ENCODE measurements around the gene AEBP2. TPM values are rescaled to one million over a fixed set of nuclear protein-coding genes. Genes with fewer than 3 reads are reported as not detected.
"Not testable (repeated sequence)": the region's sequence is repeated elsewhere in the genome, so short reads cannot be mapped to it uniquely, and the experiment has no call there.

Gene AEBP2
- total RNA-seq, 2 experiments from 2014 or later: 59.6 to 76.1 TPM

DNA sequence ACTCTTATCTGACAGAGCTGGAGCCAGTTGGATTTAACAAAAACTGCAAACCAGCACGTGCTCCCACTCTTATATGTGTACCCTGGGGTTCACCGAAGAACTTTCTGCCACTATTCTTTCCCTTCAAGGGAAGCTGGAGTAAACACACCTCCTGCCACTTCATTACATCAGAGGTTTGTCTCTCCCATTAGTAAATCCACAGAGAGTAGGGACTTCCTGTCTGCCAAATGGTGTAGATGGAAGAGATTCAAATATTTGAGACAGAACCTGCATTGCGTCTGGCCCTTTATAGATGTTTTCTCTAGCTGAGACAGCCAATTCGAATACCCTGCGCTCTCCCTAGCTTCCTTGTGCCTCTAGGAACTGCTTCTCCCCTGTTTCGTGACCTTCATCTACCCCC is 29.1 kb upstream of the AEBP2 start:
- CTCF ChIA-PET: interaction anchor here (2.3 kb wide), 1 partner anchor 12 kb away, joined by 6 read pairs; no protein-coding TSS in a partner anchor
- DNase-seq (no peak), ATAC-seq (no peak)
- Mint-ChIP-seq H3K36me3 (peaks cover 2% of the 10 kb centered on the region), H3K4me1 (peaks cover 4% of the 10 kb centered on the region), H3K27me3 (no peaks in the 10 kb centered on the region), H3K27ac (no peak overlapping the region), H3K4me3 (no peak overlapping the region), H3K9me3 (ENCODE audit: low read depth) (no peaks in the 10 kb centered on the region)

DNA sequence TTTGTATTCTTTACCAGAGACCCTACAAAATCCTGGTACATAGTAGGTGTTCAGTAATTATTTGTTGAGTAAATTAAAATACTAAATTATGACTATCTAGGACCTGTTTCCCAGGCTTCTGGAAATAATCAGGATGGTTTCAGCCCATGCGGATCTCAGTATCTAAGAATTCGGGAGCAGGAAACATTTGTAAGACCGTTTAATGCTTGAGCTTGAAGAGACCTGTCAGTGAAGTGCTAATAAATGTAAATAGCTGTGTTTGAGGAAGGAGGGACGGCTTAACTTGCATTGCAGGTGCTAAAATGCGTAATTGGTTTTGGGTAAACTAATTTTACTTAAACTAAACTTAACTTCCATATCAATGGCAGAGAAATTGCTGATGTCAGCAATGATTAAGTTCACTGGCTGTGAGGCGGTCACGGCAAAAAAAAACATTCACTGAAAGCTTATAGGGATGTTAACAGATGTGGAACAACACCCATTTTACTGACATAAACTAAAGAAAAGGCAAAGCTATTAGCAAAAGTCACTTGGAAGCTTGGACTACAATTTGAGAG is 28.6 kb upstream of the AEBP2 start:
- Mint-ChIP-seq H3K27me3 (no peaks in the 10 kb centered on the region), H3K9me3 (ENCODE audit: low read depth) (no peaks in the 10 kb centered on the region), H3K36me3 (peaks cover 2% of the 10 kb centered on the region), H3K27ac (no peak overlapping the region), H3K4me3 (no peak overlapping the region), H3K4me1 (peaks cover 4% of the 10 kb centered on the region)
- ATAC-seq: no peak
- no peak for DNase-seq
- CTCF ChIA-PET: interaction anchor here (2.3 kb wide), 1 partner anchor 12 kb away, joined by 6 read pairs; no protein-coding TSS in a partner anchor

DNA sequence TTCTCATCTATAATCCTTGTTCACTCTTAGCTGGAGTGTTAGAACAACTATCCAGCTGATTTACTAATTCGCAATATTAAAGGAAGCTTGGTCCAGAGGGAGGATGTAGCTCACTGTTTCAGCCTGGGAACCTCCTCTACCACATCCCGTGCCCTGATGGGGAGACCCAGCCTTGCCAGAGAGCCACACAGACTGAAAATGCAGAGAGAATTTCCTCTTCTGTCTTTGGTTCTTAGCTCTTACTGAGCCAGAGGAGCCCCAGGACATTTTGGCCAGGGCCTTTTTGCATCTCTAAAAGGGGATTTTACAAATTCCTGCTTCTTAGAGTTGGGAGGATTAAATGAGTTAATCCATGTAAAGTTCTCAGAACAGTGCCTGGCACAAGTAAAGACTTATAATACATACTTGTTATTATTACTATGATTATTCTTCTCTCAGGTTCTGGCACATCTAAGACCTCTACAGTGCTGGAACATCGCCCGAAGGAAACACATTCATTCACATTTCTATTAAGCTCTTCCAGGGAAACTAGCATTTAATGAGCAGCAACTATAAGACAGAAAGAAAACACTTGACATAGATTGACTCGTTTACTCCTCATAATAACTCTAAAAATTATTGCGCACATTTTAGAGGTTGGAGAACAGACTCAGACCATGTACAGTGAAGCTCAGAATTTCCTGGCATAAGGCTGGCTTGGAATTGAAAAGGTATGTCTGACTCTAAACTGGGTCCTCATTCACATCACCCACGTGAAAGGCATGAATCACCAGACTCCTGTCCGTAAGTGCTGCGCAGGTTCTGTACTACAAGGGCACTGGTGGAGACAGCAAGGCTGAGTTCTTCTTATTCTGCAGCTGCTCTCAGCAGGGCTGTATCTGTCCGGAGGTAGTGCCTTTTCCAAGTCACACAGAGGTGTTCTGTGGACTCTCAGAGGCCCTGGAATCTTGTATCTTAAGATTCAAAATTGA is 27.8 kb upstream of the AEBP2 start:
- CTCF ChIA-PET: interaction anchor here (2.3 kb wide), 1 partner anchor 11 kb away, joined by 6 read pairs; no protein-coding TSS in a partner anchor
- H3K36me3 Mint-ChIP-seq: peaks cover 2% of the 10 kb centered on the region
- no peaks in the 10 kb centered on the region for H3K9me3 Mint-ChIP-seq (ENCODE audit: low read depth)
- H3K4me3 Mint-ChIP-seq: no peak overlapping the region
- no peak overlapping the region for H3K27ac Mint-ChIP-seq
- H3K27me3 Mint-ChIP-seq: no peaks in the 10 kb centered on the region
- peaks cover 4% of the 10 kb centered on the region for H3K4me1 Mint-ChIP-seq
- no peak for ATAC-seq
- DNase-seq: no peak

DNA sequence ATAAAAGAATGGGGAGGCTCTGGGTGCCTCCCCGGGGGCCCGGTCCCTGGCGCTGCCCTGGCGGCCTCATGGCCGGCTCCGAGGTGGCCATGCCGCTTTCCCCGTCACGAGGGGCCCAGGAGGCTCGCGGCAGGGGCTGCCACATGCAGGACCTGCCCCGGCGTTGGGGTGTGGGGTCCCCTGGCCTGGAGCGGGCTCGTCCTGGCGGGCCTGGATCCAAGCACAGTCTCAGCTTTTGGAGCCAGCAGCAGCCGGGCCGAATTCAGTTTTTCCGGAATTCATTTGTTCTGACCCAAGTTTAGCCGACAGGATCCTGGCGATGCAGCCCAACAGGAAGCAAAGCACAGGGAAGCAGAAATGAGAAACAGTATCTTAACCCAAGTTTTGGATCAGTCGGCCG is 26.4 kb upstream of the AEBP2 start:
- no peak overlapping the region for H3K4me3 Mint-ChIP-seq

DNA sequence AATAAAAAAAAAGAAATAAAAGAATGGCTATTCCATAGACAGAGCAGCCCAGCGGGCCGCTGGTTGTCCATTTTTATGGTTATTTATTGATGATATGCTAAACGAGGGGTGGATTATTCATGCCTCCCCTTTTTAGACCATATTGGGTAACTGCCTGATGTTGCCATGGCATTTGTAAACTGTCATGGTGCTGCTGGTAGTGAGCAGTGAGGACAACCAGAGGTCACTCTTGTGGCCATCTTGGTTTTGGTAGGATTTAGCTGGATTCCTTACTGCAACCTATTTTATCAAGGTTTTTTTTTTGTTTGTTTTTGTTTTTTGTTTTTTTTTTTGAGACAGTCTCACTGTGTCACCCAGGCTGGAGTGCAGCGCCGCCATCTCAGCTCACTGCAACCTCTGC is 25.7 kb upstream of the AEBP2 start:
- H3K27ac Mint-ChIP-seq; ATAC-seq; H3K9me3 Mint-ChIP-seq (ENCODE audit: low read depth); H3K27me3 Mint-ChIP-seq; CTCF ChIA-PET; H3K36me3 Mint-ChIP-seq; DNase-seq; H3K4me3 Mint-ChIP-seq: not testable (repeated sequence)
- H3K4me1 Mint-ChIP-seq: peaks cover 10% of the 10 kb centered on the region

More for the DNA sequence above, 26.4 kb upstream of the AEBP2 start:
- Mint-ChIP-seq H3K4me1 (peaks cover 9% of the 10 kb centered on the region), H3K9me3 (ENCODE audit: low read depth) (no peaks in the 10 kb centered on the region), H3K27ac (no peak overlapping the region), H3K27me3 (no peaks in the 10 kb centered on the region), H3K36me3 (peaks cover 1% of the 10 kb centered on the region)
- ATAC-seq (no peak), DNase-seq (no peak)
- CTCF ChIA-PET: no interaction called here

DNA sequence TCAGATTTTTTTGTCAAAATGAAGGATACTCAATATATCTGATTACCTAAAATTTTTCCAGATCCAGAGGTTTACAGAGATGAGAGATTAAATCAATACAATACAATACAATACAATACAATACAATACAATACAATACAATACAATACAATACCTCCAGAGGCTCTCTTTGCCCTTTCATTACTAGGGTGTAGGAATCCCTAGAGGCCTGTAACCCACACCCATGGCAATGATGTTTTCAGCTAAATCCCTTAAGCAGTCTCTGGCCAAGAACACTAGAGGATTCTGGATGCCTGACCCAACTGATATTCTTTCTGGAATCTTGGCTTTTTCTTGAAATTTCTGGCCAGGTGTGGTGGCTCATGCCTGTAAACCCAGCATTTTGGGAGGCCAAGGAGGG is 23.7 kb upstream of the AEBP2 start:
- peaks cover 1% of the 10 kb centered on the region for H3K36me3 Mint-ChIP-seq

DNA sequence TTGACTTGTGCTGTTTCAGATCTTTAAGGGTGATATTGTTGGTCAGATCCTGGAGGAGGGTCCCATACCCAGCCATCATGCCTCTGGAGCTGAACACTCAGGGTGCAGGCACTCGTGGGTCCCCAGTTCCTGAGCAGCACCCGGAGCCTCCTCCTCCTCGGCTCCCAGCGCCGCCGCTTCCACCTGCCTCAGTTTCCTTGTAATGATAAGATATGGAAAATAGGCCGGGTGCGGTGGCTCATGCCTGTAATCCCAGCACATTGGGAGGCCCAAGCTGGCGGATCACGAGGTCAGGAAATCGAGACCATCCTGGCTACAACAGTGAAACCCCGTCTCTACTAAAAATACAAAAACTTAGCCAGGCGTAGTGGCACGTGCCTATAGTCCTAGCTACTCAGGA is 20.2 kb upstream of the AEBP2 start:
- H3K4me3 Mint-ChIP-seq: no peak overlapping the region
- CTCF ChIA-PET: no interaction called here
- peaks cover 1% of the 10 kb centered on the region for H3K36me3 Mint-ChIP-seq
- no peaks in the 10 kb centered on the region for H3K9me3 Mint-ChIP-seq (ENCODE audit: low read depth)
- no peak overlapping the region for H3K27ac Mint-ChIP-seq
- no peaks in the 10 kb centered on the region for H3K27me3 Mint-ChIP-seq
- no peak for ATAC-seq
- peaks cover 20% of the 10 kb centered on the region for H3K4me1 Mint-ChIP-seq
- no peak for DNase-seq

More for the DNA sequence above, 23.7 kb upstream of the AEBP2 start:
- no peaks in the 10 kb centered on the region for H3K9me3 Mint-ChIP-seq (ENCODE audit: low read depth)
- peaks cover 10% of the 10 kb centered on the region for H3K4me1 Mint-ChIP-seq
- no peak overlapping the region for H3K4me3 Mint-ChIP-seq
- H3K27ac Mint-ChIP-seq: no peak overlapping the region
- no peaks in the 10 kb centered on the region for H3K27me3 Mint-ChIP-seq
- DNase-seq: no peak
- CTCF ChIA-PET: interaction anchor here (1.1 kb wide), 1 partner anchor 13 kb away, joined by 3 read pairs; no protein-coding TSS in a partner anchor
- ATAC-seq: no peak

DNA sequence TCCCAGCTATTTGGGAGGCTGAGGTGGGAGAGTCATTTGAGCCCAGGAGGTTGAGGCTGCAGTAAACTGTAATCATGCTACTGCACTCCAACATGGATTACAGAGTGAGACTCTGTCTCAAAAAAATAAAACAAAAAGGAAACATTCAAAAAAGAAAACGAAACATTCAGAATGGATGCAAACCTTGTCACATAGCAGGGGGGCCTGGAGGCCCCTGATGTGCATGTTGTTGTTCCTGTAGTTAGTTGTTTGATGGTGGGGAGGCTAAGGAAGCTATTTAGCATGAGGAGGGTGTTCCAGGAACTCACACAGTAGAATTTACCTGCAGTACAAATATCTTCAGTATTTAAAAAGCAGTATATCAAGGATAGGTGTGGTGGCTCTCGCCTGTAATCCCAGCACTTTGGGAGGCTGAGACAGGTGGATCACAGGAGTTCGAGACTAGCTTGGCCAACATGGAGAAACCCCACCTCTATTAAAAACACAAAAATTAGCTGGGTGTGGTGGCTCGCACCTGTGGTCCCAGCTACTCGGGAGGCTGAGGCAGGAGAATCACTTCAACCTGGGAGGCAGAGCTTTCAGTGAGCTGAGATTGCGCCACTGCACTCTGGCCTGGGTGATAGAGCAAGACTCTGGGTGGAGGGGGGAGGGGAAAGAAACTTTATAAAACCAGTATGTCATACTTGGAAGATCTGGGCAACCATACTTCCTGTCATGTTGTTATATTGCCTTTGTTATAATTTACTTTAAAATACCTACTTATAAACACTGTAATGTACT is 17.6 kb upstream of the AEBP2 start:
- ATAC-seq: peak; percentile 30
- DNase-seq: peak; percentile 39
- Mint-ChIP-seq H3K27ac (peak overlapping the region; percentile 70), H3K36me3 (peaks cover 2% of the 10 kb centered on the region), H3K9me3 (ENCODE audit: low read depth) (no peaks in the 10 kb centered on the region), H3K4me1 (peaks cover 21% of the 10 kb centered on the region), H3K4me3 (no peak overlapping the region), H3K27me3 (no peaks in the 10 kb centered on the region)
- CTCF ChIA-PET: interaction anchor here (0.7 to 1.9 kb wide), 2 partner anchors 12 to 93 kb away, joined by 3 to 6 read pairs; no protein-coding TSS in a partner anchor

DNA sequence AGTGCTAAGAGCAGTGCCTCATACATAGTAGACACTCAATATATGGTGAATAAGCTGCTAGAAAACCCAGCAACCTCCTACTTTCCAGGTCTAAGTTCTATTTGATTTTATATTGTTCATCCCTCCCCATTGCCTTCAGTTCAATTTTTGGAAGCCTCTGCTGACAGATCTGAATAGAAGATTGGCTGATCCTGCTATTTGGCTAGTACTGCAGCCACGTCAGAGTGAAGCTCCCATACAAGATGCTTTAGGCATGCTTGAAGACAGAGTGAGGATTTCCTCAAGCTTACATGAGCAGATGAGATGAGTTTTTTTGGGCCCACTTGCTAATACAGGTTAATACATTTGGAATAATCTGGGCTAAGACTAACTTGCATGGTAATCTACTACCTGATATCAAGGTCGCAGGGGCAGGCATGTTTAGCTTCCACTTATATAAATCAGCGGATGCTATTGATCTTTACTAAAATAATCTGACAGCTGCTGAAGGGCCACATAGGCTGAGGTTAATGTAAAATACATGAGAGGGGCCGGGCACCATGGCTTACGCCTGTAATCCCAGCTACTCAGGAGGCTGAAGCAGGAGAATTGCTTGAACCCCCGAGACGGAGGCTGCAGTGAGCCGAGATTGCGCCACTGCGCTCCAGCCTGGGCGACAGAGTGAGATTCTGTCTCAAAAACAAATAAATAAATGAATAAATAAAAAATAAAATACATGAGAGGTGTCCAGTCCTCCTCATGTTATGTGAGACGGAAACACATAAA is 15.9 kb upstream of the AEBP2 start:
- no peak overlapping the region for H3K4me3 Mint-ChIP-seq
- CTCF ChIA-PET: interaction anchor here (1.9 kb wide), 1 partner anchor 13 kb away, joined by 6 read pairs; no protein-coding TSS in a partner anchor
- H3K9me3 Mint-ChIP-seq (ENCODE audit: low read depth): no peaks in the 10 kb centered on the region
- H3K36me3 Mint-ChIP-seq: peaks cover 4% of the 10 kb centered on the region
- peaks cover 19% of the 10 kb centered on the region for H3K4me1 Mint-ChIP-seq
- ATAC-seq (no peak), DNase-seq (peak; percentile 12)
- no peaks in the 10 kb centered on the region for H3K27me3 Mint-ChIP-seq
- no peak overlapping the region for H3K27ac Mint-ChIP-seq

DNA sequence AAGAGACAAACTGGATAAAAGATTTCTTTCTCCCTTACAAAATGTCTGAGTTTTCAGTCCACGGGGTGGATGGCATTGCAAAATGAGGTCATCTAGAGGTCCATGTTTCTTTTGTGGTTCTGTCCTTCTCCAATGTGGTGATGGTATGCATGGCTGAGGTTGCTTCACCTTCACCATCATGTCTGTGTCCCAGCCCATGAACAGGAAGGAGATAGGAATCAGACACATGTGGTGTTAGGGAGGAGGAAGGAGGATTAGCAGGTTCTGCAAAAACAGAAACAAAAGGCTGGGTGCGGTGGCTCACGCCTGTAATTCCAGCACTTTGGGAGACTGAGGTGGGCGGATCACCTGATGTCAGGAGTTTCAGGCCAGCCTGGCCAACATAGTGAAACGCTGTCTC is 11.0 kb upstream of the AEBP2 start:
- H3K27me3 Mint-ChIP-seq: no peaks in the 10 kb centered on the region
- ATAC-seq: no peak
- DNase-seq: peak; percentile 40
- peaks cover 15% of the 10 kb centered on the region for H3K36me3 Mint-ChIP-seq
- H3K4me1 Mint-ChIP-seq: peaks cover 35% of the 10 kb centered on the region
- H3K9me3 Mint-ChIP-seq (ENCODE audit: low read depth): no peaks in the 10 kb centered on the region
- H3K27ac Mint-ChIP-seq: no peak overlapping the region
- H3K4me3 Mint-ChIP-seq: no peak overlapping the region
- CTCF ChIA-PET: no interaction called here

DNA sequence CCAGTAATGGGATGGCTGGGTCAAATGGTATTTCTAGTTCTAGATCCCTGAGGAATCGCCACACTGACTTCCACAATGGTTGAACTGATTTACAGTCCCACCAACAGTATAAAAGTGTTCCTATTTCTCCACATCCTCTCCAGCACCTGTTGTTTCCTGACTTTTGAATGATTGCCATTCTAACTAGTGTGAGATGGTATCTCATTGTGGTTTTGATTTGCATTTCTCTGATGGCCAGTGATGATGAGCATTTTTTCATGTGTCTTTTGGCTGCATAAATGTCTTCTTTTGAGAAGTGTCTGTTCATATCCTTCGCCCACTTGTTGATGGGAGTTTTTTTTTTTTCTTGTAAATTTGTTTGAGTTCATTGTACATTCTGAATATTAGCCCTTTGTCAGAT is 9.8 kb upstream of the AEBP2 start:
- ATAC-seq; H3K9me3 Mint-ChIP-seq (ENCODE audit: low read depth); CTCF ChIA-PET; DNase-seq; H3K4me3 Mint-ChIP-seq; H3K27me3 Mint-ChIP-seq; H3K27ac Mint-ChIP-seq: not testable (repeated sequence)
- Mint-ChIP-seq H3K4me1 (peaks cover 36% of the 10 kb centered on the region), H3K36me3 (peaks cover 15% of the 10 kb centered on the region)

DNA sequence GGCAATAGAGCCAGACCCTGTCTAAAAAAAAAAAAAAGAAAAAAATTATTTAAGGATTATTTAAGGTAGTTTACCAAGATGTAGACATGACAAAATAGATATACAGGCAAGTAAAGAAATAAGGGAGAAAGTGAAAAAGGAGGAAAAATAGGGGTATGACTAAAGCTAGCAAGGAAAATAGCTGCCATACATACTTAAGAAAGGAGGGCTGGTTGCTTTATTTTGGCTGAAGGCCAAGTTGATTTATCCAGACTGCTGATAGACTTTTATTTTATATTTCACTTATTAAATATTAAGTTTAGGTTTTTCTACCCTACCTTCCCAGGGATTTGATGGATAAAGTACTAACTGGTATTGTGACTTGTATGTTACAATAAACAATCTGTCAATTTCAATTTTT is 8.3 kb upstream of the AEBP2 start:
- H3K4me1 Mint-ChIP-seq: peaks cover 49% of the 10 kb centered on the region
- H3K4me3 Mint-ChIP-seq: no peak overlapping the region
- DNase-seq: no peak
- peak overlapping the region; percentile 98 for H3K27ac Mint-ChIP-seq
- H3K9me3 Mint-ChIP-seq (ENCODE audit: low read depth): peaks cover 2% of the 10 kb centered on the region
- peaks cover 21% of the 10 kb centered on the region for H3K36me3 Mint-ChIP-seq
- ATAC-seq: no peak
- CTCF ChIA-PET: no interaction called here
- no peaks in the 10 kb centered on the region for H3K27me3 Mint-ChIP-seq

Data from activated CD8-positive, alpha-beta memory T cell treated with anti-CD3 and anti-CD28 coated beads, Interleukin-2, amount 10 ng/mL, durations not matched to agents 7 days and 5 days (primary cell).